ENCODE results near the gene DENND1A.

The DENND1A gene

GRCh38 chr9:123485216-123485615 is 444.7 kb downstream of the DENND1A start:
- no peak for DNase-seq (ENCODE audit: low read depth)

GRCh38 chr9:123484130-123484529 is 445.8 kb downstream of the DENND1A start:
- DNase-seq (ENCODE audit: low read depth) = no peak

- no peak for DNase-seq (ENCODE audit: low read depth)
Observed at GRCh38 chr9:123483191-123483803, 446.6 kb downstream of the DENND1A start.

- no peak for DNase-seq (ENCODE audit: low read depth)
Observed at GRCh38 chr9:123482295-123482968, 447.5 kb downstream of the DENND1A start.

GRCh38 chr9:123481209-123481865 is 448.6 kb downstream of the DENND1A start:
- no peak for DNase-seq (ENCODE audit: low read depth)

GRCh38 chr9:123480791-123481190 is 449.1 kb downstream of the DENND1A start:
- no peak for DNase-seq (ENCODE audit: low read depth)

- DNase-seq (ENCODE audit: low read depth) = no peak
Observed at GRCh38 chr9:123480096-123480495, 449.8 kb downstream of the DENND1A start.

GRCh38 chr9:123478967-123479602 is 450.8 kb downstream of the DENND1A start:
- DNase-seq (ENCODE audit: low read depth) = no peak

GRCh38 chr9:123478160-123478559 is 451.8 kb downstream of the DENND1A start:
- DNase-seq (ENCODE audit: low read depth) = no peak

- DNase-seq (ENCODE audit: low read depth) = no peak
Observed at GRCh38 chr9:123475407-123475806, 454.5 kb downstream of the DENND1A start.

- no peak for DNase-seq (ENCODE audit: low read depth)
Observed at GRCh38 chr9:123472862-123473614, 456.9 kb downstream of the DENND1A start.

GRCh38 chr9:123471843-123472570 is 457.9 kb downstream of the DENND1A start:
- DNase-seq (ENCODE audit: low read depth) = no peak

GRCh38 chr9:123470991-123471770 is 458.7 kb downstream of the DENND1A start:
- no peak for DNase-seq (ENCODE audit: low read depth)

- DNase-seq (ENCODE audit: low read depth) = no peak
Observed at GRCh38 chr9:123470121-123470782, 459.7 kb downstream of the DENND1A start.

- no peak for DNase-seq (ENCODE audit: low read depth)
Observed at GRCh38 chr9:123469282-123469681, 460.6 kb downstream of the DENND1A start.

- no peak for DNase-seq (ENCODE audit: low read depth)
Observed at GRCh38 chr9:123468541-123468940, 461.4 kb downstream of the DENND1A start.

- DNase-seq (ENCODE audit: low read depth) = no peak
Observed at GRCh38 chr9:123465304-123465703, 464.6 kb downstream of the DENND1A start.

GRCh38 chr9:123460091-123460490 is 469.8 kb downstream of the DENND1A start:
- no peak for DNase-seq (ENCODE audit: low read depth)

- DNase-seq (ENCODE audit: low read depth) = no peak
Observed at GRCh38 chr9:123457583-123457982, 472.3 kb downstream of the DENND1A start.

GRCh38 chr9:123456011-123456410 is 473.9 kb downstream of the DENND1A start:
- DNase-seq (ENCODE audit: low read depth) = no peak
